DOHH2 (cell line): Measurements from ENCODE around the gene ITPKB.

Source experiments
- CTCF ChIP-seq: fragments of 200-600 bp; sonication (generic); IDR thresholded peaks from one replicate; pipeline ENCODE4 v1.5.1; 2014; ENCODE audit warnings: antibody characterized with exemption, mild to moderate bottlenecking, low read depth, low read length; ENCODE audit not compliant: poor library complexity, severe bottlenecking
- EZH2phosphoT487 ChIP-seq: fragments of 200-600 bp; sonication (generic); IDR thresholded peaks from 2 replicates; pipeline ENCODE4 v1.6.1; 2017; ENCODE audit warnings: borderline replicate concordance, mild to moderate bottlenecking, antibody characterized with exemption, low read length, moderate library complexity, mixed read lengths

- TF ChIP-seq CTCF (no peak), EZH2phosphoT487 (no peak)
Measured at GRCh38 chr1:226588484-226588883, 150.6 kb downstream of the ITPKB start.
